ENCODE results near the gene CLCNKB.
A peak's percentile ranks its signal among the peaks of the same experiment; 100 is the strongest.

The CLCNKB gene

GRCh38 chr1:16053781-16054502, 10.4 kb downstream of the CLCNKB start:
- TF ChIP-seq SIN3A (IDR thresholded peaks at IDR 0.05; ENCODE audit: borderline replicate concordance, insufficient read depth, low read length) (no peak), TAF1 (IDR thresholded peaks at IDR 0.05; ENCODE audit: borderline replicate concordance, insufficient read depth, low read length) (no peak), REST (IDR thresholded peaks at IDR 0.05; ENCODE audit: insufficient read depth in 1 of 2, low read depth in 2 of 2, low read length in 2 of 2) (no peak), POLR2AphosphoS5 (IDR thresholded peaks at IDR 0.05; ENCODE audit: low read depth, low read length) (no peak), FOXP2 (optimal IDR thresholded peaks at IDR 0.05; ENCODE audit: borderline replicate concordance, extremely low read depth, extremely low read length, insufficient read depth) (no peak)

- TF ChIP-seq POLR2AphosphoS5 (IDR thresholded peaks at IDR 0.05; ENCODE audit: low read depth, low read length) = no peak
- no peak for TF ChIP-seq FOXP2 (optimal IDR thresholded peaks at IDR 0.05; ENCODE audit: borderline replicate concordance, extremely low read depth, extremely low read length, insufficient read depth)
- TF ChIP-seq REST (IDR thresholded peaks at IDR 0.05; ENCODE audit: insufficient read depth in 1 of 2, low read depth in 2 of 2, low read length in 2 of 2) = no peak
- TF ChIP-seq SIN3A (IDR thresholded peaks at IDR 0.05; ENCODE audit: borderline replicate concordance, insufficient read depth, low read length) = no peak
- no peak for TF ChIP-seq TAF1 (IDR thresholded peaks at IDR 0.05; ENCODE audit: borderline replicate concordance, insufficient read depth, low read length)
Measured at GRCh38 chr1:16054598-16055540, 11.3 kb downstream of the CLCNKB start.

GRCh38 chr1:16055613-16056520, 12.3 kb downstream of the CLCNKB start:
- TF ChIP-seq FOXP2 (optimal IDR thresholded peaks at IDR 0.05; ENCODE audit: borderline replicate concordance, extremely low read depth, extremely low read length, insufficient read depth) (peak; percentile 40), POLR2AphosphoS5 (IDR thresholded peaks at IDR 0.05; ENCODE audit: low read depth, low read length) (no peak), REST (IDR thresholded peaks at IDR 0.05; ENCODE audit: insufficient read depth in 1 of 2, low read depth in 2 of 2, low read length in 2 of 2) (no peak), TAF1 (IDR thresholded peaks at IDR 0.05; ENCODE audit: borderline replicate concordance, insufficient read depth, low read length) (no peak), SIN3A (IDR thresholded peaks at IDR 0.05; ENCODE audit: borderline replicate concordance, insufficient read depth, low read length) (no peak)

GRCh38 chr1:16061266-16061665, 17.7 kb downstream of the CLCNKB start:
- TF ChIP-seq REST (IDR thresholded peaks at IDR 0.05; ENCODE audit: insufficient read depth in 1 of 2, low read depth in 2 of 2, low read length in 2 of 2) = no peak
- TF ChIP-seq FOXP2 (optimal IDR thresholded peaks at IDR 0.05; ENCODE audit: borderline replicate concordance, extremely low read depth, extremely low read length, insufficient read depth) = no peak
- TF ChIP-seq POLR2AphosphoS5 (IDR thresholded peaks at IDR 0.05; ENCODE audit: low read depth, low read length) = no peak
- TF ChIP-seq SIN3A (IDR thresholded peaks at IDR 0.05; ENCODE audit: borderline replicate concordance, insufficient read depth, low read length) = no peak
- no peak for TF ChIP-seq TAF1 (IDR thresholded peaks at IDR 0.05; ENCODE audit: borderline replicate concordance, insufficient read depth, low read length)
